Dendritic cell treated with granulocyte-macrophage colony-stimulating factor and Interleukin-4, amounts not matched to agents 40 ng/mL and 50 ng/mL, for 4 days (primary cell): Measurements from ENCODE around the gene NUAK2.
A peak's percentile ranks its signal among the peaks of the same experiment; 100 is the strongest.

Experiments used
- H3K27ac Mint-ChIP-seq: one replicate; pipeline ENCODE4 v1.8.0; 2022; ENCODE audit warnings: mild to moderate bottlenecking, mixed read lengths
- H3K27me3 Mint-ChIP-seq: one replicate; pipeline ENCODE4 v1.8.0; 2022; ENCODE audit warnings: mild to moderate bottlenecking, mixed read lengths
- H3K36me3 Mint-ChIP-seq: one replicate; pipeline ENCODE4 v1.8.0; 2022; ENCODE audit warnings: low read depth, mixed read lengths
- H3K4me1 Mint-ChIP-seq: one replicate; pipeline ENCODE4 v1.8.0; 2022; ENCODE audit warnings: low read depth, mixed read lengths
- H3K4me3 Mint-ChIP-seq: one replicate; pipeline ENCODE4 v1.8.0; 2022; ENCODE audit warnings: mild to moderate bottlenecking, moderate library complexity, mixed read lengths
- H3K9me3 Mint-ChIP-seq: one replicate; pipeline ENCODE4 v1.8.0; 2022; ENCODE audit warnings: mixed read lengths
- intact Hi-C: fragments of 100-400 bp; cut with micrococcal nuclease; formaldehyde crosslinking; loops from one replicate; pipeline ENCODE4 v1.15.0; 2022

The NUAK2 gene

GRCh38 chr1:205339717-205340116, 18.2 kb upstream of the NUAK2 start:
- Mint-ChIP-seq H3K27me3 (peaks cover 69% of the 10 kb centered on the region), H3K36me3 (no peaks in the 10 kb centered on the region), H3K4me3 (no peak overlapping the region), H3K9me3 (no peaks in the 10 kb centered on the region), H3K4me1 (peaks cover 6% of the 10 kb centered on the region), H3K27ac (no peak overlapping the region)
- intact Hi-C loops, result loop anchor here (5.0 to 10.0 kb wide), 2 partner anchors 183 to 355 kb away; no protein-coding TSS in a partner anchor

- Mint-ChIP-seq H3K27ac (no peak overlapping the region), H3K9me3 (no peaks in the 10 kb centered on the region), H3K4me3 (no peak overlapping the region), H3K27me3 (peaks cover 65% of the 10 kb centered on the region), H3K4me1 (peaks cover 3% of the 10 kb centered on the region), H3K36me3 (no peaks in the 10 kb centered on the region)
- intact Hi-C loops, result loop anchor here (5.0 kb wide), 1 partner anchor 183 kb away; no protein-coding TSS in a partner anchor
Measured at GRCh38 chr1:205339197-205339702, 17.7 kb upstream of the NUAK2 start.

GRCh38 chr1:205338011-205338410, 16.5 kb upstream of the NUAK2 start:
- H3K27me3 Mint-ChIP-seq, result peaks cover 63% of the 10 kb centered on the region
- H3K9me3 Mint-ChIP-seq, result no peaks in the 10 kb centered on the region
- H3K36me3 Mint-ChIP-seq, result no peaks in the 10 kb centered on the region
- no peak overlapping the region for H3K4me3 Mint-ChIP-seq
- no peaks in the 10 kb centered on the region for H3K4me1 Mint-ChIP-seq
- no peak overlapping the region for H3K27ac Mint-ChIP-seq
- intact Hi-C loops, result loop anchor here (5.0 kb wide), 1 partner anchor 184 kb away; no protein-coding TSS in a partner anchor

- intact Hi-C loops, result loop anchor here (5.0 kb wide), 1 partner anchor 185 kb away; no protein-coding TSS in a partner anchor
- no peaks in the 10 kb centered on the region for H3K4me1 Mint-ChIP-seq
- no peak overlapping the region for H3K27ac Mint-ChIP-seq
- H3K27me3 Mint-ChIP-seq, result peaks cover 58% of the 10 kb centered on the region
- no peaks in the 10 kb centered on the region for H3K36me3 Mint-ChIP-seq
- H3K9me3 Mint-ChIP-seq, result no peaks in the 10 kb centered on the region
- no peak overlapping the region for H3K4me3 Mint-ChIP-seq
Measured at GRCh38 chr1:205337481-205337880, 15.9 kb upstream of the NUAK2 start.

- H3K27ac Mint-ChIP-seq, result no peak overlapping the region
- H3K4me1 Mint-ChIP-seq, result no peaks in the 10 kb centered on the region
- no peak overlapping the region for H3K4me3 Mint-ChIP-seq
- no peaks in the 10 kb centered on the region for H3K36me3 Mint-ChIP-seq
- H3K9me3 Mint-ChIP-seq, result no peaks in the 10 kb centered on the region
- H3K27me3 Mint-ChIP-seq, result peaks cover 48% of the 10 kb centered on the region
- intact Hi-C loops, result loop anchor here (5.0 kb wide), 1 partner anchor 187 kb away; no protein-coding TSS in a partner anchor
Measured at GRCh38 chr1:205335692-205336091, 14.1 kb upstream of the NUAK2 start.

- no peak overlapping the region for H3K4me3 Mint-ChIP-seq
- H3K9me3 Mint-ChIP-seq, result no peaks in the 10 kb centered on the region
- no peaks in the 10 kb centered on the region for H3K36me3 Mint-ChIP-seq
- peaks cover 36% of the 10 kb centered on the region for H3K27me3 Mint-ChIP-seq
- intact Hi-C loops, result no loop called here
- no peak overlapping the region for H3K27ac Mint-ChIP-seq
- H3K4me1 Mint-ChIP-seq, result peaks cover 9% of the 10 kb centered on the region
Measured at GRCh38 chr1:205332015-205332791, 10.7 kb upstream of the NUAK2 start.

- intact Hi-C loops, result no loop called here
- H3K27ac Mint-ChIP-seq, result no peak overlapping the region
Measured at GRCh38 chr1:205330150-205330549, 8.6 kb upstream of the NUAK2 start.

GRCh38 chr1:205329719-205330118, 8.2 kb upstream of the NUAK2 start:
- intact Hi-C loops, result no loop called here
- no peak overlapping the region for H3K4me3 Mint-ChIP-seq
- H3K36me3 Mint-ChIP-seq, result no peaks in the 10 kb centered on the region
- no peak overlapping the region for H3K27ac Mint-ChIP-seq
- no peaks in the 10 kb centered on the region for H3K9me3 Mint-ChIP-seq
- H3K4me1 Mint-ChIP-seq, result peaks cover 16% of the 10 kb centered on the region
- H3K27me3 Mint-ChIP-seq, result peaks cover 42% of the 10 kb centered on the region

More at GRCh38 chr1:205330150-205330549, 8.6 kb upstream of the NUAK2 start:
- Mint-ChIP-seq H3K4me1 (peaks cover 11% of the 10 kb centered on the region), H3K27me3 (peaks cover 41% of the 10 kb centered on the region), H3K4me3 (no peak overlapping the region), H3K9me3 (no peaks in the 10 kb centered on the region), H3K36me3 (no peaks in the 10 kb centered on the region)

GRCh38 chr1:205328476-205328875, 6.9 kb upstream of the NUAK2 start:
- no peak overlapping the region for H3K4me3 Mint-ChIP-seq
- no peaks in the 10 kb centered on the region for H3K36me3 Mint-ChIP-seq
- no peak overlapping the region for H3K27ac Mint-ChIP-seq
- peaks cover 17% of the 10 kb centered on the region for H3K4me1 Mint-ChIP-seq
- peaks cover 36% of the 10 kb centered on the region for H3K27me3 Mint-ChIP-seq
- no peaks in the 10 kb centered on the region for H3K9me3 Mint-ChIP-seq
- intact Hi-C loops, result no loop called here

- intact Hi-C loops, result no loop called here
- Mint-ChIP-seq H3K27me3 (peaks cover 34% of the 10 kb centered on the region), H3K9me3 (no peaks in the 10 kb centered on the region), H3K4me3 (no peak overlapping the region), H3K4me1 (peaks cover 21% of the 10 kb centered on the region), H3K36me3 (no peaks in the 10 kb centered on the region), H3K27ac (no peak overlapping the region)
Measured at GRCh38 chr1:205326812-205327466, 5.4 kb upstream of the NUAK2 start.

- Mint-ChIP-seq H3K4me1 (peaks cover 31% of the 10 kb centered on the region), H3K9me3 (no peaks in the 10 kb centered on the region), H3K27ac (peak overlapping the region; percentile 15), H3K36me3 (peaks cover 11% of the 10 kb centered on the region), H3K27me3 (peaks cover 29% of the 10 kb centered on the region), H3K4me3 (no peak overlapping the region)
- intact Hi-C loops, result loop anchor here (1.0 kb wide), 1 partner anchor 52 kb away; no protein-coding TSS in a partner anchor
Measured at GRCh38 chr1:205325334-205325884, 3.9 kb upstream of the NUAK2 start.

GRCh38 chr1:205324781-205325180, 3.2 kb upstream of the NUAK2 start:
- Mint-ChIP-seq H3K4me1 (peaks cover 37% of the 10 kb centered on the region), H3K36me3 (peaks cover 11% of the 10 kb centered on the region), H3K27ac (peak overlapping the region; percentile 15), H3K27me3 (peaks cover 29% of the 10 kb centered on the region), H3K4me3 (no peak overlapping the region), H3K9me3 (no peaks in the 10 kb centered on the region)
- intact Hi-C loops, result loop anchor here (1.0 to 5.0 kb wide), 2 partner anchors 37 to 51 kb away; no protein-coding TSS in a partner anchor

GRCh38 chr1:205323794-205324193, 2.2 kb upstream of the NUAK2 start:
- Mint-ChIP-seq H3K4me3 (no peak overlapping the region), H3K9me3 (no peaks in the 10 kb centered on the region), H3K27ac (no peak overlapping the region), H3K36me3 (peaks cover 11% of the 10 kb centered on the region), H3K4me1 (peaks cover 39% of the 10 kb centered on the region), H3K27me3 (peaks cover 19% of the 10 kb centered on the region)
- intact Hi-C loops, result loop anchor here (5.0 kb wide), 1 partner anchor 36 kb away; no protein-coding TSS in a partner anchor

GRCh38 chr1:205321959-205322283, 376 bp upstream of the NUAK2 start:
- intact Hi-C loops, result loop anchor here (5.0 kb wide), 1 partner anchor 35 kb away; no protein-coding TSS in a partner anchor
- Mint-ChIP-seq H3K9me3 (no peaks in the 10 kb centered on the region), H3K4me3 (no peak overlapping the region), H3K27me3 (peaks cover 14% of the 10 kb centered on the region), H3K4me1 (peaks cover 57% of the 10 kb centered on the region), H3K36me3 (peaks cover 20% of the 10 kb centered on the region), H3K27ac (peak overlapping the region; percentile 91)
